Measurements from ENCODE around the gene S100A10. TPM values are rescaled to one million over a fixed set of nuclear protein-coding genes. Genes with fewer than 3 reads are reported as not detected.

S100A10 gene
- total RNA-seq, 1 experiment from 2014 or later = 161 TPM

GRCh38 chr1:151976015-151976343 lies 17.7 kb downstream of the S100A10 start:
- TF ChIP-seq AR (CRISPR knock-in tag; IDR thresholded peaks at IDR 0.05) = no peak
- no peak for TF ChIP-seq FOXP1 (CRISPR knock-in tag; IDR thresholded peaks at IDR 0.05; ENCODE audit: borderline replicate concordance)
- no peak for TF ChIP-seq TCF7 (CRISPR knock-in tag; IDR thresholded peaks at IDR 0.05; ENCODE audit: low read depth)
- TF ChIP-seq, protein P1, sequence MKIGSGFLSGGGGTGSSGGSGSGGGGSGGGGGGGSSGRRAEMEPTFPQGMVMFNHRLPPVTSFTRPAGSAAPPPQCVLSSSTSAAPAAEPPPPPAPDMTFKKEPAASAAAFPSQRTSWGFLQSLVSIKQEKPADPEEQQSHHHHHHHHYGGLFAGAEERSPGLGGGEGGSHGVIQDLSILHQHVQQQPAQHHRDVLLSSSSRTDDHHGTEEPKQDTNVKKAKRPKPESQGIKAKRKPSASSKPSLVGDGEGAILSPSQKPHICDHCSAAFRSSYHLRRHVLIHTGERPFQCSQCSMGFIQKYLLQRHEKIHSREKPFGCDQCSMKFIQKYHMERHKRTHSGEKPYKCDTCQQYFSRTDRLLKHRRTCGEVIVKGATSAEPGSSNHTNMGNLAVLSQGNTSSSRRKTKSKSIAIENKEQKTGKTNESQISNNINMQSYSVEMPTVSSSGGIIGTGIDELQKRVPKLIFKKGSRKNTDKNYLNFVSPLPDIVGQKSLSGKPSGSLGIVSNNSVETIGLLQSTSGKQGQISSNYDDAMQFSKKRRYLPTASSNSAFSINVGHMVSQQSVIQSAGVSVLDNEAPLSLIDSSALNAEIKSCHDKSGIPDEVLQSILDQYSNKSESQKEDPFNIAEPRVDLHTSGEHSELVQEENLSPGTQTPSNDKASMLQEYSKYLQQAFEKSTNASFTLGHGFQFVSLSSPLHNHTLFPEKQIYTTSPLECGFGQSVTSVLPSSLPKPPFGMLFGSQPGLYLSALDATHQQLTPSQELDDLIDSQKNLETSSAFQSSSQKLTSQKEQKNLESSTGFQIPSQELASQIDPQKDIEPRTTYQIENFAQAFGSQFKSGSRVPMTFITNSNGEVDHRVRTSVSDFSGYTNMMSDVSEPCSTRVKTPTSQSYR (CRISPR knock-in tag; IDR thresholded peaks at IDR 0.05) = no peak
- TF ChIP-seq SOX15 (CRISPR knock-in tag; IDR thresholded peaks at IDR 0.05) = no peak
- TF ChIP-seq, protein P2, sequence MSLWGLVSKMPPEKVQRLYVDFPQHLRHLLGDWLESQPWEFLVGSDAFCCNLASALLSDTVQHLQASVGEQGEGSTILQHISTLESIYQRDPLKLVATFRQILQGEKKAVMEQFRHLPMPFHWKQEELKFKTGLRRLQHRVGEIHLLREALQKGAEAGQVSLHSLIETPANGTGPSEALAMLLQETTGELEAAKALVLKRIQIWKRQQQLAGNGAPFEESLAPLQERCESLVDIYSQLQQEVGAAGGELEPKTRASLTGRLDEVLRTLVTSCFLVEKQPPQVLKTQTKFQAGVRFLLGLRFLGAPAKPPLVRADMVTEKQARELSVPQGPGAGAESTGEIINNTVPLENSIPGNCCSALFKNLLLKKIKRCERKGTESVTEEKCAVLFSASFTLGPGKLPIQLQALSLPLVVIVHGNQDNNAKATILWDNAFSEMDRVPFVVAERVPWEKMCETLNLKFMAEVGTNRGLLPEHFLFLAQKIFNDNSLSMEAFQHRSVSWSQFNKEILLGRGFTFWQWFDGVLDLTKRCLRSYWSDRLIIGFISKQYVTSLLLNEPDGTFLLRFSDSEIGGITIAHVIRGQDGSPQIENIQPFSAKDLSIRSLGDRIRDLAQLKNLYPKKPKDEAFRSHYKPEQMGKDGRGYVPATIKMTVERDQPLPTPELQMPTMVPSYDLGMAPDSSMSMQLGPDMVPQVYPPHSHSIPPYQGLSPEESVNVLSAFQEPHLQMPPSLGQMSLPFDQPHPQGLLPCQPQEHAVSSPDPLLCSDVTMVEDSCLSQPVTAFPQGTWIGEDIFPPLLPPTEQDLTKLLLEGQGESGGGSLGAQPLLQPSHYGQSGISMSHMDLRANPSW (CRISPR knock-in tag; conservative IDR thresholded peaks at IDR 0.05; ENCODE audit: low read depth) = no peak
- no peak for TF ChIP-seq ZNF396 (CRISPR knock-in tag; IDR thresholded peaks at IDR 0.05; ENCODE audit: borderline replicate concordance)
- TF ChIP-seq, protein P3, sequence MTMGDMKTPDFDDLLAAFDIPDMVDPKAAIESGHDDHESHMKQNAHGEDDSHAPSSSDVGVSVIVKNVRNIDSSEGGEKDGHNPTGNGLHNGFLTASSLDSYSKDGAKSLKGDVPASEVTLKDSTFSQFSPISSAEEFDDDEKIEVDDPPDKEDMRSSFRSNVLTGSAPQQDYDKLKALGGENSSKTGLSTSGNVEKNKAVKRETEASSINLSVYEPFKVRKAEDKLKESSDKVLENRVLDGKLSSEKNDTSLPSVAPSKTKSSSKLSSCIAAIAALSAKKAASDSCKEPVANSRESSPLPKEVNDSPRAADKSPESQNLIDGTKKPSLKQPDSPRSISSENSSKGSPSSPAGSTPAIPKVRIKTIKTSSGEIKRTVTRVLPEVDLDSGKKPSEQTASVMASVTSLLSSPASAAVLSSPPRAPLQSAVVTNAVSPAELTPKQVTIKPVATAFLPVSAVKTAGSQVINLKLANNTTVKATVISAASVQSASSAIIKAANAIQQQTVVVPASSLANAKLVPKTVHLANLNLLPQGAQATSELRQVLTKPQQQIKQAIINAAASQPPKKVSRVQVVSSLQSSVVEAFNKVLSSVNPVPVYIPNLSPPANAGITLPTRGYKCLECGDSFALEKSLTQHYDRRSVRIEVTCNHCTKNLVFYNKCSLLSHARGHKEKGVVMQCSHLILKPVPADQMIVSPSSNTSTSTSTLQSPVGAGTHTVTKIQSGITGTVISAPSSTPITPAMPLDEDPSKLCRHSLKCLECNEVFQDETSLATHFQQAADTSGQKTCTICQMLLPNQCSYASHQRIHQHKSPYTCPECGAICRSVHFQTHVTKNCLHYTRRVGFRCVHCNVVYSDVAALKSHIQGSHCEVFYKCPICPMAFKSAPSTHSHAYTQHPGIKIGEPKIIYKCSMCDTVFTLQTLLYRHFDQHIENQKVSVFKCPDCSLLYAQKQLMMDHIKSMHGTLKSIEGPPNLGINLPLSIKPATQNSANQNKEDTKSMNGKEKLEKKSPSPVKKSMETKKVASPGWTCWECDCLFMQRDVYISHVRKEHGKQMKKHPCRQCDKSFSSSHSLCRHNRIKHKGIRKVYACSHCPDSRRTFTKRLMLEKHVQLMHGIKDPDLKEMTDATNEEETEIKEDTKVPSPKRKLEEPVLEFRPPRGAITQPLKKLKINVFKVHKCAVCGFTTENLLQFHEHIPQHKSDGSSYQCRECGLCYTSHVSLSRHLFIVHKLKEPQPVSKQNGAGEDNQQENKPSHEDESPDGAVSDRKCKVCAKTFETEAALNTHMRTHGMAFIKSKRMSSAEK (CRISPR knock-in tag; IDR thresholded peaks at IDR 0.05; ENCODE audit: borderline replicate concordance) = no peak
- no peak for TF ChIP-seq E2F5 (CRISPR knock-in tag; IDR thresholded peaks at IDR 0.05)
- no peak for TF ChIP-seq GABPB1 (CRISPR knock-in tag; IDR thresholded peaks at IDR 0.05)
- TF ChIP-seq, protein P4, sequence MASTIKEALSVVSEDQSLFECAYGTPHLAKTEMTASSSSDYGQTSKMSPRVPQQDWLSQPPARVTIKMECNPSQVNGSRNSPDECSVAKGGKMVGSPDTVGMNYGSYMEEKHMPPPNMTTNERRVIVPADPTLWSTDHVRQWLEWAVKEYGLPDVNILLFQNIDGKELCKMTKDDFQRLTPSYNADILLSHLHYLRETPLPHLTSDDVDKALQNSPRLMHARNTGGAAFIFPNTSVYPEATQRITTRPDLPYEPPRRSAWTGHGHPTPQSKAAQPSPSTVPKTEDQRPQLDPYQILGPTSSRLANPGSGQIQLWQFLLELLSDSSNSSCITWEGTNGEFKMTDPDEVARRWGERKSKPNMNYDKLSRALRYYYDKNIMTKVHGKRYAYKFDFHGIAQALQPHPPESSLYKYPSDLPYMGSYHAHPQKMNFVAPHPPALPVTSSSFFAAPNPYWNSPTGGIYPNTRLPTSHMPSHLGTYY (CRISPR knock-in tag; IDR thresholded peaks at IDR 0.05) = no peak
- CTCF ChIA-PET = interaction anchor here (1.0 to 2.5 kb wide), 5 partner anchors 8 to 42 kb away, joined by 3 to 15 read pairs (median 5); no protein-coding TSS in a partner anchor
- H3K27ac Mint-ChIP-seq = no peak overlapping the region
- POLR2A ChIA-PET = no interaction called here
- H3K27me3 Mint-ChIP-seq (ENCODE audit: low read depth) = no peaks in the 10 kb centered on the region; the same call in 1 of the 2 replicates
- no peaks in the 10 kb centered on the region for H3K9me3 Mint-ChIP-seq
- peaks cover 2% of the 10 kb centered on the region; the same call in 1 of the 2 replicates for H3K36me3 Mint-ChIP-seq
- peaks cover 34% of the 10 kb centered on the region for H3K4me1 Mint-ChIP-seq
- no peak overlapping the region for H3K4me3 Mint-ChIP-seq
- DNase-seq (ENCODE audit: low spot score) (no peak), ATAC-seq (no peak)

Measured in WTC11 (cell line).